Esophagus muscularis mucosa (tissue), 4 donors: ENCODE results near the gene GID4. TPM values are rescaled to one million over a fixed set of nuclear protein-coding genes. Genes with fewer than 3 reads are reported as not detected.

Experiments
- DNase-seq: peaks from one replicate; pipeline ENCODE4 v3.0.0-alpha.2; 2017; ENCODE audit errors: extremely low spot score
- H3K27ac ChIP-seq, 4 donors: fragments of 200-600 bp; sonication (generic); replicated peaks in 1 of 4; 1 replicate in 3 of 4; 2 replicates in 1 of 4; pipeline ENCODE4 v1.5.1; 2016 to 2019; ENCODE audit warnings: mild to moderate bottlenecking in 1 of 4
- H3K27me3 ChIP-seq, 4 donors: fragments of 200-600 bp; sonication (generic); one replicate each; pipeline versions ENCODE4 v1.5.1 to v1.6.0; 2016 to 2019
- H3K36me3 ChIP-seq, 4 donors: fragments of 200-600 bp; sonication (generic); one replicate each; pipeline ENCODE4 v1.5.1; 2016 to 2019
- H3K4me1 ChIP-seq, 4 donors: fragments of 200-600 bp; sonication (generic); one replicate each; pipeline ENCODE4 v1.5.1; 2016 to 2019
- H3K4me3 ChIP-seq, 4 donors: fragments of 200-600 bp; sonication (generic); 1 replicate in 2 of 4; 2 replicates in 2 of 4; pipeline ENCODE4 v1.5.1; 2016 to 2019; ENCODE audit warnings: mild to moderate bottlenecking in 4 of 4, moderate library complexity in 1 of 4
- H3K9me3 ChIP-seq, 4 donors: fragments of 200-600 bp; sonication (generic); 1 replicate in 3 of 4; 2 replicates in 1 of 4; pipeline ENCODE4 v1.5.1; 2016 to 2019
- CTCF ChIP-seq, 3 experiments: fragments of 200-600 bp in 2 of 3; fragments of 450-650 bp in 1 of 3; sonication (generic) in 2 of 3; IDR thresholded peaks; one replicate each; pipeline ENCODE4 v1.5.1; 2017 to 2019; ENCODE audit warnings: antibody characterized with exemption in 3 of 3, mild to moderate bottlenecking in 2 of 3, moderate library complexity in 1 of 3
- EP300 ChIP-seq: sonication (generic); formaldehyde crosslinking; IDR thresholded peaks from one replicate; pipeline ENCODE4 v1.6.1; 2017; ENCODE audit warnings: antibody characterized with exemption
- POLR2A ChIP-seq: fragments of 450-650 bp; IDR thresholded peaks from one replicate; pipeline ENCODE4 v1.6.1; 2017; ENCODE audit warnings: antibody characterized with exemption, moderate library complexity, mild to moderate bottlenecking, low read depth
- POLR2AphosphoS5 ChIP-seq, 2 donors: sonication (generic); formaldehyde crosslinking; IDR thresholded peaks; one replicate each; pipeline ENCODE4 v1.6.1; 2017; ENCODE audit warnings: antibody characterized with exemption in 2 of 2
- WGBS: methylation state at CpG from one replicate; pipeline ENCODE4 v1.1.5; 2018; 5-methylcytosine and 5-hydroxymethylcytosine counted together
- intact Hi-C: fragments of 100-400 bp; cut with DNase I; formaldehyde crosslinking; loops from one replicate; pipeline ENCODE4 v1.15.1; 2023
- total RNA-seq, 4 donors: library from RNA; depleted of rRNA; stranded (reverse); fragments of >200 nt; gene quantifications; one replicate each; pipeline versions ENCODE4 v1.1.0 to v1.2.1, GENCODE V29; 2016

GID4 gene
- total RNA-seq, 4 donors from 2014 or later: 33.1 to 39.8 (median 34.4) TPM

GRCh38 chr17:18102640-18103039 lies 63.4 kb downstream of the GID4 start:
- no peak overlapping the region for H3K4me3 ChIP-seq
- no peaks in the 10 kb centered on the region for H3K27me3 ChIP-seq
- peaks cover 22 to 96% (median 84%) of the 10 kb centered on the region in 4 donors for H3K36me3 ChIP-seq
- TF ChIP-seq POLR2A (no peak), EP300 (no peak), POLR2AphosphoS5 (IDR thresholded peaks at IDR 0.05) (no peak), CTCF (IDR thresholded peaks at IDR 0.05) (no peak)
- no peak overlapping the region for H3K27ac ChIP-seq
- DNase-seq: no peak
- no peaks in the 10 kb centered on the region for H3K9me3 ChIP-seq
- 48% methylated on average over 2 of the region's 3 CpGs for WGBS
- no peaks in the 10 kb centered on the region for H3K4me1 ChIP-seq
- intact Hi-C loops: no loop called here

- Histone ChIP-seq H3K4me3 (no peak overlapping the region), H3K4me1 (no peaks in the 10 kb centered on the region), H3K27me3 (no peaks in the 10 kb centered on the region), H3K9me3 (no peaks in the 10 kb centered on the region), H3K36me3 (peaks cover 18 to 77% (median 62%) of the 10 kb centered on the region in 4 donors), H3K27ac (no peak overlapping the region)
- TF ChIP-seq EP300 (no peak), CTCF (IDR thresholded peaks at IDR 0.05) (no peak), POLR2A (no peak)
- no peak for DNase-seq
- WGBS: 75% methylated on average over 2 of the region's 3 CpGs
- intact Hi-C loops: no loop called here
These were observed 65.8 kb downstream of the GID4 start for GRCh38 chr17:18105027-18105426.

- no peaks in the 10 kb centered on the region for H3K9me3 ChIP-seq
- H3K27ac ChIP-seq: no peak overlapping the region
- no peak for TF ChIP-seq POLR2A
- TF ChIP-seq POLR2AphosphoS5 (IDR thresholded peaks at IDR 0.05): no peak
- TF ChIP-seq CTCF (IDR thresholded peaks at IDR 0.05): no peak
- no peak for TF ChIP-seq EP300
- H3K4me3 ChIP-seq: no peak overlapping the region
- H3K27me3 ChIP-seq: no peaks in the 10 kb centered on the region
- H3K4me1 ChIP-seq: no peaks in the 10 kb centered on the region
- no peak for DNase-seq
- intact Hi-C loops: no loop called here
- no CpG with 5 or more reads among the region's 6 CpGs for WGBS
- peaks cover 18 to 71% (median 56%) of the 10 kb centered on the region in 4 donors for H3K36me3 ChIP-seq
These were observed 66.4 kb downstream of the GID4 start for GRCh38 chr17:18105595-18105994.

GRCh38 chr17:18106211-18106610 lies 67.0 kb downstream of the GID4 start:
- no peaks in the 10 kb centered on the region for H3K4me1 ChIP-seq

More at GRCh38 chr17:18106211-18106610, 67.0 kb downstream of the GID4 start:
- H3K36me3 ChIP-seq: peaks cover 18 to 65% (median 51%) of the 10 kb centered on the region in 4 donors
- H3K27me3 ChIP-seq: no peaks in the 10 kb centered on the region
- intact Hi-C loops: no loop called here
- DNase-seq: no peak
- no peak for TF ChIP-seq POLR2AphosphoS5 (IDR thresholded peaks at IDR 0.05)
- TF ChIP-seq CTCF (IDR thresholded peaks at IDR 0.05): no peak
- TF ChIP-seq EP300: no peak
- TF ChIP-seq POLR2A: no peak
- no peak overlapping the region for H3K27ac ChIP-seq
- no peak overlapping the region for H3K4me3 ChIP-seq
- 87% methylated on average over 9 of the region's 9 CpGs for WGBS
- no peaks in the 10 kb centered on the region for H3K9me3 ChIP-seq
